Measurements from ENCODE around the gene TWF1. TPM values are rescaled to one million over a fixed set of nuclear protein-coding genes. Genes with fewer than 3 reads are reported as not detected.
A peak's percentile ranks its signal among the peaks of the same experiment; 100 is the strongest.

Gene TWF1
- polyA plus RNA-seq, 3 donors, result 9.9 to 20.7 (median 13.7) TPM

DNA sequence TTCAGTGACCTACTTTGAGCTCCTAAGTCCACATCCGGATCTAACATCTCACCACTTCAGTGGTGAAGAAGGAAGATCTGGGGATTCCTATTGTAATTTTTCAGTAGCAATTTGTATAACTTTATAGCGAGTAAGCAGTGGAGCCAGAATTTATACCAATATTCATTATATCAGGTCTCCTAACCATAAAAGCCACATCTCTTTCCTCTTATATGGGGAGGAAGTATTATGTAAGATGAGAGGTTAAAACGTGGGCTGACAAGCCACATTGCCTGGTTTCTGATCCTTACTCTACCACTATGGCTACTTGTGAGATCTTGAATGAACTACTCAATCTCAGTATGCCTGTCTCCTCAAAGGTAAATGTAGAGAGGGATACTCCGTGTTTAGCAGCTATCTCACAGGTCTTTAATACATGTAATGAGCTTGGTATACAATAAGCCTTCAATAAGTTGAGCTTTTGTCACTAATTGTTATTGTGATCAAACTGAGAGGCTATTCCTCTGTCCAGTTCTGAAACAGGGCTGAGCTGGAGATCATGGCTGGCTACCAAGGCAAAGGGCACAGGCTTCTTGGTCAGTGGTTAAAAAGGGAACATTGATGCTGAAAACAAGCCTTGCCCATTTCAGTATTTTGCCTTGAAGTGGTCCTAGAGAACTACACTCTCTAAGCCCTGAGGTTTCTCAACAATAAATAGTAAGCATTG is 26.5 kb upstream of the TWF1 start:
- Mint-ChIP-seq H3K4me1 (peaks cover 27% of the 10 kb centered on the region), H3K36me3 (peaks cover 0 to under 1% of the 10 kb centered on the region in 2 donors), H3K27ac (no peak overlapping the region), H3K27me3 (ENCODE audit: low read depth in 3 of 3) (peaks cover 50 to 72% (median 63%) of the 10 kb centered on the region in 3 donors), H3K4me3 (peak overlapping the region in 1 of 2 donors; percentile 27), H3K9me3 (peaks cover 0 to 2% (median 0%) of the 10 kb centered on the region in 7 donors)
- peaks cover 40 to 47% of the 10 kb centered on the region in 2 donors for H3K27me3 ChIP-seq (ENCODE audit: control insufficient read depth in 2 of 2, insufficient read depth in 2 of 2, low read length in 2 of 2)
- H3K27ac ChIP-seq (ENCODE audit: low read depth in 1 of 2, low read length in 2 of 2), result no peak overlapping the region
- no peak overlapping the region for H3K4me2 ChIP-seq (replicated peaks; ENCODE audit: extremely low read depth, low read length, poor library complexity, severe bottlenecking)
- no CpG with 5 or more reads among the region's 4 CpGs for WGBS (ENCODE audit: insufficient coverage)
- H3K4me1 ChIP-seq (ENCODE audit: control insufficient read depth in 1 of 2, insufficient read depth in 2 of 2, low read length in 2 of 2), result peaks cover 18 to 25% of the 10 kb centered on the region in 2 donors
- no peak overlapping the region for H3K4me3 ChIP-seq (replicated peaks in 1 of 3; ENCODE audit: low read depth in 2 of 3, low read length in 3 of 3)
- H4K20me1 ChIP-seq (ENCODE audit: insufficient read depth, low read length), result no peaks in the 10 kb centered on the region
- intact Hi-C loops (cut with micrococcal nuclease), result no loop called here
- no peaks in the 10 kb centered on the region for H3K36me3 ChIP-seq (replicated peaks in 1 of 2; ENCODE audit: control insufficient read depth in 1 of 2, insufficient read depth in 2 of 2, low read length in 2 of 2)
- H2AFZ ChIP-seq (ENCODE audit: insufficient read depth, low read depth, low read length, poor library complexity, severe bottlenecking), result no peak overlapping the region
- no peaks in the 10 kb centered on the region for H3K9me3 ChIP-seq (replicated peaks in 1 of 2; ENCODE audit: control insufficient read depth in 1 of 2, insufficient read depth in 1 of 2, low read length in 2 of 2)
- TF ChIP-seq, protein P1, sequence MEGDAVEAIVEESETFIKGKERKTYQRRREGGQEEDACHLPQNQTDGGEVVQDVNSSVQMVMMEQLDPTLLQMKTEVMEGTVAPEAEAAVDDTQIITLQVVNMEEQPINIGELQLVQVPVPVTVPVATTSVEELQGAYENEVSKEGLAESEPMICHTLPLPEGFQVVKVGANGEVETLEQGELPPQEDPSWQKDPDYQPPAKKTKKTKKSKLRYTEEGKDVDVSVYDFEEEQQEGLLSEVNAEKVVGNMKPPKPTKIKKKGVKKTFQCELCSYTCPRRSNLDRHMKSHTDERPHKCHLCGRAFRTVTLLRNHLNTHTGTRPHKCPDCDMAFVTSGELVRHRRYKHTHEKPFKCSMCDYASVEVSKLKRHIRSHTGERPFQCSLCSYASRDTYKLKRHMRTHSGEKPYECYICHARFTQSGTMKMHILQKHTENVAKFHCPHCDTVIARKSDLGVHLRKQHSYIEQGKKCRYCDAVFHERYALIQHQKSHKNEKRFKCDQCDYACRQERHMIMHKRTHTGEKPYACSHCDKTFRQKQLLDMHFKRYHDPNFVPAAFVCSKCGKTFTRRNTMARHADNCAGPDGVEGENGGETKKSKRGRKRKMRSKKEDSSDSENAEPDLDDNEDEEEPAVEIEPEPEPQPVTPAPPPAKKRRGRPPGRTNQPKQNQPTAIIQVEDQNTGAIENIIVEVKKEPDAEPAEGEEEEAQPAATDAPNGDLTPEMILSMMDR (IDR thresholded peaks at IDR 0.05), result no peak
- peak in 1 of 3 donors; percentile 10 for DNase-seq
- no peak overlapping the region for H3K9ac ChIP-seq (ENCODE audit: insufficient read depth, low read length, poor library complexity, severe bottlenecking)
- H3K79me2 ChIP-seq (ENCODE audit: insufficient read depth, low read length), result no peaks in the 10 kb centered on the region

DNA sequence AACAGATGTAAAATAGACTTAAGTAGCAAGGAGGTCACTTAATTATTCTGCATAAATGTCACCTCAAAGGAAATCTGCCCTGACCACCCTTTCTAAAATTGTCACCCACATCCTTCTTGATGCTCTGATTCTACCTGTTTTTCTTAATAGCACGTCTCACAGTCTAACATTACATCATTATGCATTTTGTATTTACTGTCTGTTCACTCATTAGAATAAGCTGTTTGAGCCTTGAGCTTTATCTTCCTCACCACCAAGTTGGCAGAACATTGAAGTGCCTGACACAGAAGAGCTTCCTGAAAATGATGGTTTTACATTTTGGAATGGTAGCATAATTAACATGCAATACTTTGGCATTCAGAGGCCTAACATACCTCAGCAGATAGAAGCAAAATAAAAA is 21.0 kb upstream of the TWF1 start:
- TF ChIP-seq, protein P1 (IDR thresholded peaks at IDR 0.05), result no peak
- H3K4me1 ChIP-seq (ENCODE audit: control insufficient read depth in 1 of 2, insufficient read depth in 2 of 2, low read length in 2 of 2), result peaks cover 0 to 2% of the 10 kb centered on the region in 2 donors
- no peak for DNase-seq
- intact Hi-C loops (cut with micrococcal nuclease), result no loop called here
- no peak overlapping the region for H3K4me3 ChIP-seq (replicated peaks in 1 of 3; ENCODE audit: low read depth in 2 of 3, low read length in 3 of 3)
- H3K27me3 ChIP-seq (ENCODE audit: control insufficient read depth in 2 of 2, insufficient read depth in 2 of 2, low read length in 2 of 2), result peaks cover 8 to 10% of the 10 kb centered on the region in 2 donors
- H3K4me2 ChIP-seq (replicated peaks; ENCODE audit: extremely low read depth, low read length, poor library complexity, severe bottlenecking), result no peak overlapping the region
- no peaks in the 10 kb centered on the region for H3K9me3 ChIP-seq (replicated peaks in 1 of 2; ENCODE audit: control insufficient read depth in 1 of 2, insufficient read depth in 1 of 2, low read length in 2 of 2)
- Mint-ChIP-seq H3K27me3 (ENCODE audit: low read depth in 3 of 3) (peaks cover 24 to 41% (median 24%) of the 10 kb centered on the region in 3 donors), H3K9me3 (no peaks in the 10 kb centered on the region), H3K27ac (no peak overlapping the region), H3K4me1 (peaks cover 9% of the 10 kb centered on the region), H3K4me3 (no peak overlapping the region), H3K36me3 (no peaks in the 10 kb centered on the region)
- no peak overlapping the region for H3K9ac ChIP-seq (ENCODE audit: insufficient read depth, low read length, poor library complexity, severe bottlenecking)
- no CpG with 5 or more reads among the region's 1 CpG for WGBS (ENCODE audit: insufficient coverage)
- no peaks in the 10 kb centered on the region for H4K20me1 ChIP-seq (ENCODE audit: insufficient read depth, low read length)
- no peaks in the 10 kb centered on the region for H3K36me3 ChIP-seq (replicated peaks in 1 of 2; ENCODE audit: control insufficient read depth in 1 of 2, insufficient read depth in 2 of 2, low read length in 2 of 2)
- no peak overlapping the region for H2AFZ ChIP-seq (ENCODE audit: insufficient read depth, low read depth, low read length, poor library complexity, severe bottlenecking)
- H3K79me2 ChIP-seq (ENCODE audit: insufficient read depth, low read length), result no peaks in the 10 kb centered on the region
- no peak overlapping the region for H3K27ac ChIP-seq (ENCODE audit: low read depth in 1 of 2, low read length in 2 of 2)

Measured in CD14-positive monocyte (primary cell).